Neural cell (in vitro differentiated cells): ENCODE data around the gene ACOXL. TPM values are rescaled to one million over a fixed set of nuclear protein-coding genes. Genes with fewer than 3 reads are reported as not detected.

Source experiments
- H2AFZ ChIP-seq: fragments of 200-600, 300-800 bp; sonication (generic), shearing (Covaris generic); 2 replicates; pipeline ENCODE4 v1.6.0; 2014; ENCODE audit warnings: low read depth, mild to moderate bottlenecking, antibody characterized with exemption, low read length, moderate library complexity
- H3F3A ChIP-seq: fragments of 200-600 bp; shearing (Covaris generic); 2 replicates; pipeline ENCODE4 v1.6.1; 2016; ENCODE audit warnings: mild to moderate bottlenecking, moderate library complexity, mixed read lengths, antibody characterized with exemption, low read length; ENCODE audit not compliant: insufficient read depth, poor library complexity, severe bottlenecking
- H3K27ac ChIP-seq: fragments of 200-600, 300-800 bp; sonication (generic), shearing (Covaris generic); 2 replicates; pipeline ENCODE4 v1.5.1; 2014; ENCODE audit warnings: mild to moderate bottlenecking, low read length, moderate library complexity
- H3K27me3 ChIP-seq: fragments of 300-800, 200-600 bp; sonication (generic), shearing (Covaris generic); 2 replicates; pipeline ENCODE4 v1.6.0; 2014; ENCODE audit warnings: mild to moderate bottlenecking, low read depth, low read length, moderate library complexity; ENCODE audit not compliant: insufficient read depth
- H3K36me3 ChIP-seq: fragments of 300-800, 200-600 bp; sonication (generic), shearing (Covaris generic); 2 replicates; pipeline ENCODE4 v1.5.1; 2014; ENCODE audit warnings: mild to moderate bottlenecking, antibody characterized with exemption, low read length, moderate library complexity; ENCODE audit not compliant: insufficient read depth
- H3K4me2 ChIP-seq: fragments of 300-800, 200-600 bp; sonication (generic), shearing (Covaris generic); 2 replicates; pipeline ENCODE4 v1.6.0; 2014; ENCODE audit warnings: mild to moderate bottlenecking, low read length
- H3K4me3 ChIP-seq: fragments of 300-800, 200-600 bp; sonication (generic), shearing (Covaris generic); 2 replicates; pipeline ENCODE4 v1.5.1; 2014; ENCODE audit warnings: mild to moderate bottlenecking, low read length, moderate library complexity
- H3K79me2 ChIP-seq: fragments of 200-600 bp; shearing (Covaris generic); replicated peaks from 2 replicates; pipeline ENCODE4 v1.6.0; 2014; ENCODE audit warnings: mild to moderate bottlenecking, low read length, moderate library complexity; ENCODE audit not compliant: insufficient read depth
- H3K9ac ChIP-seq: fragments of 300-800, 200-600 bp; sonication (generic), shearing (Covaris generic); 2 replicates; pipeline ENCODE4 v1.6.1; 2016; ENCODE audit warnings: mild to moderate bottlenecking, low read length, mixed read lengths
- H3K9me2 ChIP-seq: fragments of 200-600 bp; shearing (Covaris generic); 2 replicates; pipeline ENCODE4 v1.6.1; 2016; ENCODE audit warnings: mild to moderate bottlenecking, low read length, mixed read lengths; ENCODE audit not compliant: insufficient read depth
- H3K9me3 ChIP-seq: fragments of 200-600, 300-800 bp; sonication (generic), shearing (Covaris generic); 2 replicates; pipeline ENCODE4 v1.6.1; 2016; ENCODE audit warnings: mild to moderate bottlenecking, mixed run types, low read length, moderate library complexity, mixed read lengths
- H4K20me1 ChIP-seq: fragments of 200-600 bp; shearing (Covaris generic); 2 replicates; pipeline ENCODE4 v1.6.1; 2016; ENCODE audit warnings: mild to moderate bottlenecking, mixed run types; ENCODE audit not compliant: insufficient read depth
- CTCF ChIP-seq: fragments of 450-650 bp; IDR thresholded peaks from 2 replicates; pipeline ENCODE4 v1.5.1; 2014; ENCODE audit warnings: antibody characterized with exemption, mild to moderate bottlenecking, moderate library complexity; ENCODE audit not compliant: poor library complexity, severe bottlenecking
- EP300 ChIP-seq: fragments of 450-650 bp; conservative IDR thresholded peaks from 2 replicates; pipeline ENCODE4 v1.6.1; 2014; ENCODE audit warnings: antibody characterized with exemption, mild to moderate bottlenecking, moderate library complexity; ENCODE audit not compliant: poor library complexity, severe bottlenecking
- EZH2 ChIP-seq: fragments of 200-600, 300-800 bp; shearing (Covaris generic), sonication (generic); IDR thresholded peaks from 2 replicates; pipeline ENCODE4 v1.6.1; 2014; ENCODE audit warnings: antibody characterized with exemption, low read length, borderline replicate concordance, mild to moderate bottlenecking; ENCODE audit not compliant: insufficient read depth, poor library complexity, severe bottlenecking
- MXI1 ChIP-seq: fragments of 450-650 bp; conservative IDR thresholded peaks from 2 replicates; pipeline ENCODE4 v1.6.1; 2014; ENCODE audit warnings: antibody characterized with exemption, mild to moderate bottlenecking; ENCODE audit not compliant: poor library complexity, severe bottlenecking
- POLR2AphosphoS5 ChIP-seq: IDR thresholded peaks from 2 replicates; pipeline ENCODE4 v1.6.1; 2012
- RAD21 ChIP-seq: fragments of 450-650 bp; conservative IDR thresholded peaks from 2 replicates; pipeline ENCODE4 v1.6.1; 2014; ENCODE audit warnings: antibody characterized with exemption, mild to moderate bottlenecking, moderate library complexity
- REST ChIP-seq: IDR thresholded peaks from 2 replicates; pipeline ENCODE4 v1.6.1; 2012; ENCODE audit warnings: borderline replicate concordance
- SMC3 ChIP-seq: fragments of 450-650 bp; conservative IDR thresholded peaks from 2 replicates; pipeline ENCODE4 v1.6.1; 2014; ENCODE audit warnings: antibody characterized with exemption, mild to moderate bottlenecking, moderate library complexity; ENCODE audit not compliant: poor library complexity
- TAF1 ChIP-seq: IDR thresholded peaks from 2 replicates; pipeline ENCODE4 v1.6.1; 2012; ENCODE audit warnings: low read depth
- polyA plus RNA-seq: library from polyadenylated mRNA; depleted of rRNA; stranded (reverse); fragments of >200 nt; gene quantifications from 2 replicates; pipeline ENCODE4 v1.2.3, GENCODE V29; 2014

Gene ACOXL
- polyA plus RNA-seq, 1 donor from 2014 or later: not detected

- H3K9me3 ChIP-seq: no peaks in the 10 kb centered on the region
- H4K20me1 ChIP-seq: no peaks in the 10 kb centered on the region
- no peak for TF ChIP-seq RAD21
- no peak for TF ChIP-seq POLR2AphosphoS5
- TF ChIP-seq REST: no peak
- TF ChIP-seq SMC3: no peak
- no peak for TF ChIP-seq CTCF
- no peak for TF ChIP-seq EP300
- no peak for TF ChIP-seq MXI1
- TF ChIP-seq TAF1: no peak
- no peak for TF ChIP-seq EZH2
- no peaks in the 10 kb centered on the region for H3F3A ChIP-seq
- no peak overlapping the region for H3K27ac ChIP-seq
- H3K9ac ChIP-seq: no peak overlapping the region
- H3K36me3 ChIP-seq: no peaks in the 10 kb centered on the region
- H3K4me2 ChIP-seq: no peak overlapping the region
- H3K9me2 ChIP-seq: no peaks in the 10 kb centered on the region
- no peak overlapping the region for H3K4me3 ChIP-seq
- no peaks in the 10 kb centered on the region for H3K27me3 ChIP-seq
- no peak overlapping the region for H2AFZ ChIP-seq
- no peaks in the 10 kb centered on the region for H3K79me2 ChIP-seq
Observed at GRCh38 chr2:110764931-110765330, 32.6 kb downstream of the ACOXL start.

GRCh38 chr2:110766291-110766690, 33.9 kb downstream of the ACOXL start:
- Histone ChIP-seq H3K4me3 (no peak overlapping the region), H3K79me2 (no peaks in the 10 kb centered on the region), H3K27ac (no peak overlapping the region), H4K20me1 (no peaks in the 10 kb centered on the region), H3K36me3 (no peaks in the 10 kb centered on the region), H3K4me2 (no peak overlapping the region), H3K9me2 (no peaks in the 10 kb centered on the region), H3K27me3 (no peaks in the 10 kb centered on the region), H3F3A (no peaks in the 10 kb centered on the region), H2AFZ (no peak overlapping the region), H3K9ac (no peak overlapping the region), H3K9me3 (no peaks in the 10 kb centered on the region)
- TF ChIP-seq SMC3 (no peak), RAD21 (no peak), CTCF (no peak)
